Gastroesophageal sphincter (tissue), 4 donors: ENCODE measurements around the gene STAU1. TPM values are rescaled to one million over a fixed set of nuclear protein-coding genes. Genes with fewer than 3 reads are reported as not detected.
"Not testable (repeated sequence)": the region's sequence is repeated elsewhere in the genome, so short reads cannot be mapped to it uniquely, and the experiment has no call there.

Experiments used
- ATAC-seq: fragments of 150-250 bp; one replicate; pipeline ENCODE4 v1.9.1; 2016; ENCODE audit warnings: mild to moderate bottlenecking, moderate library complexity
- H3K27ac ChIP-seq, 4 donors: fragments of 200-600 bp; sonication (generic) in 3 of 4; 1 replicate in 3 of 4; 2 replicates in 1 of 4; pipeline ENCODE4 v1.5.1; 2016 to 2019
- H3K27me3 ChIP-seq: fragments of 200-600 bp; sonication (generic); one replicate; pipeline ENCODE4 v1.5.1; 2019
- H3K36me3 ChIP-seq, 2 donors: fragments of 200-600 bp; sonication (generic); one replicate each; pipeline ENCODE4 v1.5.1; 2019; ENCODE audit warnings: control low read depth in 1 of 2
- H3K4me1 ChIP-seq, 3 donors: fragments of 200-600 bp; sonication (generic); 1 replicate in 2 of 3; 2 replicates in 1 of 3; pipeline ENCODE4 v1.5.1; 2016 to 2019; ENCODE audit warnings: control low read depth in 2 of 3
- H3K4me3 ChIP-seq, 2 donors: fragments of 200-600 bp; sonication (generic); one replicate each; pipeline ENCODE4 v1.5.1; 2019; ENCODE audit warnings: mild to moderate bottlenecking in 1 of 2, moderate library complexity in 1 of 2
- H3K9me3 ChIP-seq, 3 donors: fragments of 200-600 bp; sonication (generic); one replicate each; pipeline ENCODE4 v1.5.1; 2017 to 2019; ENCODE audit warnings: control low read depth in 2 of 3
- EP300 ChIP-seq: sonication (generic); formaldehyde crosslinking; IDR thresholded peaks from one replicate; pipeline ENCODE4 v1.6.1; 2017; ENCODE audit warnings: antibody characterized with exemption, mild to moderate bottlenecking
- POLR2A ChIP-seq, 2 donors: fragments of 450-650 bp; IDR thresholded peaks; one replicate each; pipeline ENCODE4 v1.6.1; 2017; ENCODE audit warnings: antibody characterized with exemption in 2 of 2, mild to moderate bottlenecking in 2 of 2, moderate library complexity in 1 of 2
- POLR2AphosphoS5 ChIP-seq: sonication (generic); formaldehyde crosslinking; IDR thresholded peaks from one replicate; pipeline ENCODE4 v1.6.1; 2017; ENCODE audit warnings: antibody characterized with exemption
- WGBS, 2 donors: methylation state at CpG; one replicate each; pipeline ENCODE4 v1.1.5; 2018; ENCODE audit warnings: low coverage in 1 of 2; 5-methylcytosine and 5-hydroxymethylcytosine counted together
- total RNA-seq, 4 donors: library from RNA; depleted of rRNA; stranded (reverse); fragments of >200 nt; gene quantifications; one replicate each; pipeline ENCODE4 v1.1.0, GENCODE V29; 2016
- TF ChIP-seq, protein P1 (sequence below), 4 experiments: fragments of 200-600 bp in 2 of 4; fragments of 450-650 bp in 2 of 4; sonication (generic) in 1 of 4; IDR thresholded peaks; one replicate each; pipeline ENCODE4 v1.5.1; 2017 to 2019; ENCODE audit warnings: antibody characterized with exemption in 4 of 4, mild to moderate bottlenecking in 2 of 4, moderate library complexity in 2 of 4

Gene STAU1
- total RNA-seq, 4 donors from 2014 or later = 86.3 to 134 (median 104) TPM

DNA sequence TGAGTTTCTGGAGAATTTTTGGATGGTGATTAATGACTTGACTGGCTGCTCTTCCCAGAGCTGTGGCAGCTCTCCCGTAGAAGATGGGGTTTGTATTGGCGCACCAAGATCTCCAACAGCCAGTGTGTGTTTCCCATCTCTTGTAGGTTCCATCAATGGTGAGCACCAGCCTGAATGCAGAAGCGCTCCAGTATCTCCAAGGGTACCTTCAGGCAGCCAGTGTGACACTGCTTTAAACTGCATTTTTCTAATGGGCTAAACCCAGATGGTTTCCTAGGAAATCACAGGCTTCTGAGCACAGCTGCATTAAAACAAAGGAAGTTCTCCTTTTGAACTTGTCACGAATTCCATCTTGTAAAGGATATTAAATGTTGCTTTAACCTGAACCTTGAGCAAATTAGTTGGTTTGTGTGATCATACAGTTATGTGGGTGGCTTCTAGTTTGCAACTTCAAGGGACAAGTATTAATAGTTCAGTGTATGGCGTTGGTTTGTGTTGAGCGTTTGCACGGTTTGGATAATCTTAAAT is 91.9 kb downstream of the STAU1 start:
- no peak for TF ChIP-seq EP300
- TF ChIP-seq POLR2AphosphoS5 = no peak
- TF ChIP-seq, protein P1, sequence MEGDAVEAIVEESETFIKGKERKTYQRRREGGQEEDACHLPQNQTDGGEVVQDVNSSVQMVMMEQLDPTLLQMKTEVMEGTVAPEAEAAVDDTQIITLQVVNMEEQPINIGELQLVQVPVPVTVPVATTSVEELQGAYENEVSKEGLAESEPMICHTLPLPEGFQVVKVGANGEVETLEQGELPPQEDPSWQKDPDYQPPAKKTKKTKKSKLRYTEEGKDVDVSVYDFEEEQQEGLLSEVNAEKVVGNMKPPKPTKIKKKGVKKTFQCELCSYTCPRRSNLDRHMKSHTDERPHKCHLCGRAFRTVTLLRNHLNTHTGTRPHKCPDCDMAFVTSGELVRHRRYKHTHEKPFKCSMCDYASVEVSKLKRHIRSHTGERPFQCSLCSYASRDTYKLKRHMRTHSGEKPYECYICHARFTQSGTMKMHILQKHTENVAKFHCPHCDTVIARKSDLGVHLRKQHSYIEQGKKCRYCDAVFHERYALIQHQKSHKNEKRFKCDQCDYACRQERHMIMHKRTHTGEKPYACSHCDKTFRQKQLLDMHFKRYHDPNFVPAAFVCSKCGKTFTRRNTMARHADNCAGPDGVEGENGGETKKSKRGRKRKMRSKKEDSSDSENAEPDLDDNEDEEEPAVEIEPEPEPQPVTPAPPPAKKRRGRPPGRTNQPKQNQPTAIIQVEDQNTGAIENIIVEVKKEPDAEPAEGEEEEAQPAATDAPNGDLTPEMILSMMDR (IDR thresholded peaks at IDR 0.05) = no peak
- no peak for TF ChIP-seq POLR2A (IDR thresholded peaks at IDR 0.05)
- Histone ChIP-seq H3K4me1 (no peaks in the 10 kb centered on the region), H3K27ac (no peak overlapping the region), H3K4me3 (no peak overlapping the region), H3K36me3 (peaks cover 4 to 96% of the 10 kb centered on the region in 2 donors), H3K9me3 (no peaks in the 10 kb centered on the region), H3K27me3 (no peaks in the 10 kb centered on the region)
- ATAC-seq = no peak
- 61 to 76% methylated on average over 5 to 6 of the region's 7 CpGs for WGBS, 2 donors

DNA sequence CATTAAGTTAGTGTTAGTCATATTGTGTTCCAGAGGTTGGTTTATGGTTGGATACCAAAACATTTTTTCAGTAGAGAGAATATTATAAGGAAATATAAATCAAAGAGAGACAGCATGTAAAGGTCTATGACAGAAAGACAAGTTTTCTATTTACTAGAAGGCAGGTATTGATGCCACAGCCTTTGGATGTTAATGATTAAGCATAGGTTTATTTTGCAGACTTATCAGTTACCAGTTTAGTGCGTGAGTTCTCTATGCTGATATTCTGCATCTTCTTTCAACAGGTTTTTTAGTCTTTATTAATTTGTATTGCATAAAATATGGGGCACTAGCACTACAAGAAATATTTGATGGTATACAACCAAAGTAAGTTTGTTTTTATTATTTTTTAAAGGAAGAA is 96.4 kb downstream of the STAU1 start:
- no peaks in the 10 kb centered on the region for H3K4me1 ChIP-seq
- no peaks in the 10 kb centered on the region for H3K27me3 ChIP-seq
- H3K4me3 ChIP-seq = no peak overlapping the region
- no peak for ATAC-seq
- 100% methylated on average over 1 of the region's 1 CpG for WGBS, 2 donors
- no peak overlapping the region for H3K27ac ChIP-seq
- peaks cover 9 to 99% of the 10 kb centered on the region in 2 donors for H3K36me3 ChIP-seq
- TF ChIP-seq, protein P1 (IDR thresholded peaks at IDR 0.05) = no peak
- TF ChIP-seq EP300 (no peak), POLR2A (IDR thresholded peaks at IDR 0.05) (no peak), POLR2AphosphoS5 (no peak)
- no peaks in the 10 kb centered on the region for H3K9me3 ChIP-seq

DNA sequence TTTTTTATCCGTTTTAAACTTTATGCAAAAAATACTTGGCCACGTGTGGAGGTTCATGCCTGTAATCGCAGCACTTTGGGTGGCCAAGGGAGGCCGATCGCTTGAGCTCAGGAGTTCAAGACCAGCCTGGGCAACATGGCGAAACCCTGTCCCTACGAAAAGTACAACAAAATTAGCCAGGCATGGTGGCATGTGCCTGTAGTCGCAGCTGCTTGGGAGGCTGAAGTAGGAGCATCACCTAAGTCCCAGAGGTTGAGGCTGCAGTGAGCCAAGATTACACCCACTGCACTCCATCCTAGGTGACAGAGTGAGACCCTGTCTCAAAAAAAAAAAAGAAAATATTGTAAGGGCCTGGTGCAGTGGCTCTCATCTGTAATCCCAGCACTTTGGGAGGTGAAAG is 97.0 kb downstream of the STAU1 start:
- Histone ChIP-seq H3K27me3 (no peaks in the 10 kb centered on the region), H3K4me1 (no peaks in the 10 kb centered on the region), H3K27ac (no peak overlapping the region), H3K36me3 (peaks cover 5 to 99% of the 10 kb centered on the region in 2 donors), H3K4me3 (no peak overlapping the region), H3K9me3 (no peaks in the 10 kb centered on the region)
- no peak for ATAC-seq
- WGBS, 2 donors = 89 to 90% methylated on average over 7 to 8 of the region's 8 CpGs
- TF ChIP-seq, protein P1 (IDR thresholded peaks at IDR 0.05) = no peak
- no peak for TF ChIP-seq POLR2A (IDR thresholded peaks at IDR 0.05)
- no peak for TF ChIP-seq POLR2AphosphoS5
- no peak for TF ChIP-seq EP300

DNA sequence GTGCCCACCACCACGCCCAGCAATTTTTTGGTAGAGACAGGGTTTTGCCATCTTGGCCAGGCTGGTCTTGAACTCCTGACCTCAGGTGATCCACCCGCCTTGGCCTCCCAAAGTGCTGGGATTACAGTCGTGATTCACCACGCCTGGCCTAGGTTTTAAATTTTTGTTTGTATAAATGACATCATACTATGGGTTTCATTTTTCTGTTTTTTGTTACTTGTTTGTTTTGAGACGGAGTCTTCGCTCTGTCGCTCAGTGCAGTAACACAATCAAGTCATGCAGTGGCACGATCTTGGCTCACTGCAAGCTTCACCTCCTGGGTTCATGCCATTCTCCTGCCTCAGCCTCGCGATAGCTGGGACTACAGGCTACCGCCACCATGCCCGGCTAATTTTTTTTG is 105.8 kb downstream of the STAU1 start:
- H3K27me3 ChIP-seq, H3K9me3 ChIP-seq, ATAC-seq, H3K4me3 ChIP-seq, H3K27ac ChIP-seq, H3K4me1 ChIP-seq: not testable (repeated sequence)
- H3K36me3 ChIP-seq = peaks cover 0 to 100% of the 10 kb centered on the region in 2 donors
- WGBS, 2 donors = 96 to 98% methylated on average over 8 to 12 of the region's 12 CpGs

DNA sequence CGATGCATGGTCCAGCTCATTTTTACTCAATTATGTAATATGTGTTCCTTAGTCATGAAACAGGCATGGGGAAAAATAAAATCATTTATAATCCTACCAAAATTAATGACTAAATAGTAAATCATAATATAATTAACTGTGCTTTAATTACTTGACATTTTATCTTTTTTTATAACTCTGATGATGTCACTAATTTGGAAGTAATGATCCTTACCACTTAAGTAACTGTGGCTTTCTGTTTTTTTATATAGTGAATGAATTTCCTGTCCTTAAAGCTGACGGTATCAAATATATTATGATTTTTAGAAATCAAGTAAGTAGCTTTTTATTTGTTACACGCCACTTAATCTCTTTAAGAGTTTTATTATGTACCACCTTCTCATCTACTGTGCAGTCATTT is 109.8 kb downstream of the STAU1 start:
- H3K36me3 ChIP-seq = peaks cover 5 to 100% of the 10 kb centered on the region in 2 donors

More for the DNA sequence above, 109.8 kb downstream of the STAU1 start:
- ATAC-seq = no peak
- WGBS, 2 donors = 73 to 82% methylated on average over 3 of the region's 3 CpGs
- H3K9me3 ChIP-seq = no peaks in the 10 kb centered on the region
- no peak for TF ChIP-seq POLR2A (IDR thresholded peaks at IDR 0.05)
- no peak for TF ChIP-seq POLR2AphosphoS5
- TF ChIP-seq, protein P1 (IDR thresholded peaks at IDR 0.05) = no peak
- no peak for TF ChIP-seq EP300
- no peak overlapping the region for H3K4me3 ChIP-seq
- no peaks in the 10 kb centered on the region for H3K4me1 ChIP-seq
- no peaks in the 10 kb centered on the region for H3K27me3 ChIP-seq
- H3K27ac ChIP-seq = no peak overlapping the region
